ENCODE data around the gene XPO5. TPM values are rescaled to one million over a fixed set of nuclear protein-coding genes. Genes with fewer than 3 reads are reported as not detected.

XPO5 gene
- total and polyA plus RNA-seq, 9 of the 15 experiments (the other 6 are each of a cell fraction or from before 2014, with no cell fraction given) = 36.0 to 170 (median 99.1) TPM

- Histone ChIP-seq H3K9me1 (ENCODE audit: control insufficient read depth, insufficient read depth, low read length) (peaks cover 11% of the 10 kb centered on the region), H2AFZ (ENCODE audit: low read depth, low read length) (no peak overlapping the region), H3K36me3 (ENCODE audit: control insufficient read depth, insufficient read depth, low read length) (peaks cover 77% of the 10 kb centered on the region), H3K4me1 (replicated peaks in 1 of 2; ENCODE audit: control insufficient read depth in 2 of 2, insufficient read depth in 2 of 2, low read length in 2 of 2) (peaks cover 15% of the 10 kb centered on the region in 2 experiments), H3K27me3 (ENCODE audit: control insufficient read depth in 2 of 2, insufficient read depth in 2 of 2, low read length in 2 of 2) (no peaks in the 10 kb centered on the region), H4K20me1 (replicated peaks; ENCODE audit: control insufficient read depth, insufficient read depth, low read length) (0 out of 2 replicates have a peak, but pooled peaks cover 7% of the 10 kb centered on the region), H3K9ac (ENCODE audit: insufficient read depth in 1 of 2, low read depth in 2 of 2, low read length in 2 of 2) (peak overlapping the region in 1 of 2 experiments; percentile 42; a peak in 2 of 4 replicates), H3K27ac (ENCODE audit: extremely low read depth, low read depth, low read length) (no peak overlapping the region), H3K9me3 (replicated peaks; ENCODE audit: control insufficient read depth, insufficient read depth, low read depth, low read length) (no peaks in the 10 kb centered on the region), H3K4me3 (no peak overlapping the region), H3K79me2 (ENCODE audit: control insufficient read depth, insufficient read depth, low read length) (peaks cover 26% of the 10 kb centered on the region), H3K4me2 (ENCODE audit: insufficient read depth, low read length) (no peak overlapping the region)
- no peak for FAIRE-seq
- WGBS (ENCODE audit: insufficient coverage, low coverage, missing lambda C conversion rate) = 92% methylated on average over 12 of the region's 12 CpGs
- CTCF ChIA-PET (ENCODE audit: low intra/inter-chr PET ratio) = no interaction called here
- intact Hi-C loops (cut with micrococcal nuclease) = no loop called here
- POLR2A ChIA-PET = interaction anchor here (0.6 to 6.2 kb wide), 6 partner anchors 8 to 81 kb away, joined by 3 to 53 read pairs (median 5); no protein-coding TSS in a partner anchor
- no TSS peak for BruUV-seq (replicated peaks)
- no peak for ATAC-seq
- no peak for DNase-seq (ENCODE audit: extremely low read depth in 1 of 4, low spot score in 3 of 4)
- in situ Hi-C loops (cut with MboI) = no loop called here
- TF ChIP-seq MAFG (tag; conservative IDR thresholded peaks at IDR 0.05) (no peak), JUN (IDR thresholded peaks at IDR 0.05; ENCODE audit: borderline replicate concordance, low read depth, low read length) (no peak), JUN (CRISPR knock-in tag; IDR thresholded peaks at IDR 0.05; ENCODE audit: borderline replicate concordance) (0 out of 2 replicates have a peak, but pooled peaks have one; percentile 21), DEAF1 (CRISPR knock-in tag; IDR thresholded peaks at IDR 0.05) (no peak), ZC3H11A (IDR thresholded peaks at IDR 0.05; ENCODE audit: low read depth, low read length) (no peak), RBM22 (IDR thresholded peaks at IDR 0.05; ENCODE audit: low read depth, low read length, poor library complexity, severe bottlenecking) (peak; percentile 69), ZNF780A (CRISPR knock-in tag; IDR thresholded peaks at IDR 0.05) (no peak), POLR2B (IDR thresholded peaks at IDR 0.05; ENCODE audit: low read depth, partially characterized antibody) (peak; percentile 31), HDAC2 (IDR thresholded peaks at IDR 0.05) (no peak), CLOCK (CRISPR knock-in tag; IDR thresholded peaks at IDR 0.05; ENCODE audit: borderline replicate concordance) (no peak), SMARCB1 (IDR thresholded peaks at IDR 0.05; ENCODE audit: insufficient read length, low read depth) (no peak), SRSF1 (IDR thresholded peaks at IDR 0.05; ENCODE audit: low read depth, low read length) (no peak), BRD4 (IDR thresholded peaks at IDR 0.05) (no peak), ZBTB33 (CRISPR knock-in tag; IDR thresholded peaks at IDR 0.05) (peak; percentile 65), POLR2A (conservative IDR thresholded peaks at IDR 0.05) (0 out of 2 replicates have a peak, but pooled peaks have one; percentile 48), RBFOX2 (IDR thresholded peaks at IDR 0.05; ENCODE audit: low read depth, low read length) (peak; percentile 80), NFIC (IDR thresholded peaks at IDR 0.05) (peak; percentile 73)
These were observed 45.4 kb upstream of the XPO5 start for GRCh38 chr6:43621078-43621835.
